Adrenal gland (tissue), 12 donors: ENCODE measurements around the gene UBA6. TPM values are rescaled to one million over a fixed set of nuclear protein-coding genes. Genes with fewer than 3 reads are reported as not detected.

Experiments
- DNase-seq, 7 donors: peaks; one replicate each; pipeline ENCODE4 v3.0.0-alpha.2; 2019 to 2020
- H3K27ac ChIP-seq, 5 donors: fragments of 200-600 bp; sonication (generic) in 4 of 5; 1 replicate in 3 of 5; 2 replicates in 2 of 5; pipeline versions ENCODE4 v1.5.1 to v1.8.0; 2016 to 2020; ENCODE audit warnings: mild to moderate bottlenecking in 1 of 5
- H3K27me3 ChIP-seq: fragments of 200-600 bp; 2 replicates; pipeline ENCODE4 v1.8.0; 2021
- H3K36me3 ChIP-seq, 2 donors: fragments of 200-600 bp; replicated peaks in 1 of 2; 1 replicate in 1 of 2; 2 replicates in 1 of 2; pipeline versions ENCODE4 v1.5.1 to v1.8.0; 2018 to 2022
- H3K4me1 ChIP-seq, 2 donors: fragments of 200-600 bp; replicated peaks in 1 of 2; 1 replicate in 1 of 2; 2 replicates in 1 of 2; pipeline versions ENCODE4 v1.5.1 to v1.8.0; 2018 to 2021
- H3K4me3 ChIP-seq, 4 donors: fragments of 200-600 bp; sonication (generic) in 3 of 4; one replicate each; pipeline ENCODE4 v1.5.1; 2016 to 2018
- H3K9me3 ChIP-seq, 3 donors: fragments of 200-600 bp; sonication (generic) in 1 of 3; replicated peaks in 1 of 3; 1 replicate in 2 of 3; 2 replicates in 1 of 3; pipeline versions ENCODE4 v1.5.1 to v1.8.0; 2016 to 2021
- CTCF ChIP-seq, 6 experiments: fragments of 450-650 bp in 4 of 6; fragments of 200-600 bp in 2 of 6; sonication (generic) in 1 of 6; IDR thresholded peaks; 1 replicate in 5 of 6; 2 replicates in 1 of 6; pipeline versions ENCODE4 v1.5.1 to v1.8.0; 2016 to 2021; ENCODE audit warnings: antibody characterized with exemption in 6 of 6, mild to moderate bottlenecking in 2 of 6, moderate library complexity in 1 of 6
- POLR2A ChIP-seq, 2 donors: fragments of 450-650 bp; IDR thresholded peaks; one replicate each; pipeline ENCODE4 v1.6.1; 2017; ENCODE audit warnings: antibody characterized with exemption in 2 of 2, mild to moderate bottlenecking in 2 of 2, moderate library complexity in 1 of 2
- WGBS, 4 donors: extraction: QIAGEN DNeasy Blood & Tissue Kit in 2 of 4; methylation state at CpG; one replicate each; pipeline versions ENCODE4 v1.1.5 to v1.1.7; 2013 to 2017; 5-methylcytosine and 5-hydroxymethylcytosine counted together
- intact Hi-C, 2 donors: fragments of 100-400 bp; cut with DNase I; formaldehyde crosslinking; loops; one replicate each; pipeline versions ENCODE4 v1.14.1 to v1.15.0; 2022 to 2023
- polyA plus RNA-seq, 3 donors: library from polyadenylated mRNA; stranded (reverse); fragments of 200-250 nt in 2 of 3; fragments of 350-450 nt in 1 of 3; fragmentation: Illumina TruSeq in 1 of 3; extraction: RNeasy Lipid Tissue Mini Kit (QIAGEN cat#74804) in 1 of 3; gene quantifications; one replicate each; pipeline ENCODE4 v1.2.3, GENCODE V29; 2013 to 2014
- total RNA-seq, 9 donors: library from RNA; depleted of rRNA in 4 of 9; stranded (reverse); fragments of >200 nt in 4 of 9; fragments of 120-200 nt in 1 of 9; fragmentation: NEBNext Ultra II Directional in 1 of 9; extraction: Animal tissue kit (Norgen Biotek cat#: 25700) in 1 of 9; gene quantifications; one replicate each; pipeline versions ENCODE4 v1.1.0 to v1.2.4, GENCODE V29; 2013 to 2023
- donor health status: healthy with polysubstance abuse.
- donor health status: Bipolar disorder and iron deficiency.
- donor health status: DM: yes; HTN: yes; CAD: no.
- donor health status: DM: no; HTN: no; CAD: no.
- donor health status: DM: no; HTN: no; CAD: no.
- donor health status: DM: yes; HTN: yes; CAD: no.

Gene UBA6
- total and polyA plus RNA-seq, 12 donors, result 7.5 to 77.0 (median 42.1) TPM

- Histone ChIP-seq H3K27ac (no peak overlapping the region), H3K36me3 (no peaks in the 10 kb centered on the region), H3K4me3 (no peak overlapping the region), H3K9me3 (no peaks in the 10 kb centered on the region), H3K4me1 (peaks cover 0 to 9% of the 10 kb centered on the region in 2 donors), H3K27me3 (no peaks in the 10 kb centered on the region)
- intact Hi-C loops, result no loop called here
- TF ChIP-seq POLR2A (IDR thresholded peaks at IDR 0.05) (no peak), CTCF (IDR thresholded peaks at IDR 0.05) (no peak)
- 84 to 93% (median 86%) methylated on average over 9 to 10 of the region's 10 CpGs for WGBS, 4 donors
- DNase-seq, result no peak
These were observed 23.0 kb upstream of the UBA6 start for GRCh38 chr4:67723949-67724348.

GRCh38 chr4:67723341-67723740, 22.4 kb upstream of the UBA6 start:
- no peak for DNase-seq
- intact Hi-C loops, result no loop called here
- Histone ChIP-seq H3K4me3 (no peak overlapping the region), H3K36me3 (no peaks in the 10 kb centered on the region), H3K27me3 (no peaks in the 10 kb centered on the region), H3K9me3 (no peaks in the 10 kb centered on the region), H3K27ac (no peak overlapping the region), H3K4me1 (peaks cover 0 to 9% of the 10 kb centered on the region in 2 donors)
- whole genome bisulfite sequencing, 4 donors, result 93 to 98% (median 95%) methylated on average over 5 of the region's 5 CpGs
- TF ChIP-seq CTCF (IDR thresholded peaks at IDR 0.05), result no peak
- TF ChIP-seq POLR2A (IDR thresholded peaks at IDR 0.05), result no peak

GRCh38 chr4:67721770-67722597, 21.0 kb upstream of the UBA6 start:
- Histone ChIP-seq H3K36me3 (no peaks in the 10 kb centered on the region), H3K9me3 (no peaks in the 10 kb centered on the region), H3K4me3 (no peak overlapping the region), H3K27me3 (no peaks in the 10 kb centered on the region), H3K27ac (no peak overlapping the region), H3K4me1 (peaks cover 0 to 9% of the 10 kb centered on the region in 2 donors)
- DNase-seq, result no peak
- no peak for TF ChIP-seq POLR2A (IDR thresholded peaks at IDR 0.05)
- no peak for TF ChIP-seq CTCF (IDR thresholded peaks at IDR 0.05)
- intact Hi-C loops, result no loop called here
- WGBS, 4 donors, result 81 to 89% (median 85%) methylated on average over 9 of the region's 9 CpGs

GRCh38 chr4:67721315-67721769, 20.4 kb upstream of the UBA6 start:
- Histone ChIP-seq H3K27ac (no peak overlapping the region), H3K4me1 (peaks cover 0 to 9% of the 10 kb centered on the region in 2 donors), H3K9me3 (no peaks in the 10 kb centered on the region), H3K36me3 (no peaks in the 10 kb centered on the region), H3K4me3 (no peak overlapping the region), H3K27me3 (no peaks in the 10 kb centered on the region)
- intact Hi-C loops, result no loop called here
- no peak for DNase-seq
- TF ChIP-seq CTCF (IDR thresholded peaks at IDR 0.05), result no peak
- no peak for TF ChIP-seq POLR2A (IDR thresholded peaks at IDR 0.05)
- 92 to 99% (median 98%) methylated on average over 3 of the region's 3 CpGs for WGBS, 4 donors
